Transverse colon (tissue), 4 donors: ENCODE data around the gene ABCA6. TPM values are rescaled to one million over a fixed set of nuclear protein-coding genes. Genes with fewer than 3 reads are reported as not detected.

Source experiments
- DNase-seq: peaks from one replicate; pipeline ENCODE4 v3.0.0-alpha.2; 2019
- H3K27ac ChIP-seq, 4 donors: fragments of 200-600 bp; sonication (generic); 2 replicates each; pipeline ENCODE4 v1.5.1; 2016 to 2018; ENCODE audit warnings: inconsistent platforms in 4 of 4
- H3K27me3 ChIP-seq: fragments of 200-600 bp; sonication (generic); 2 replicates; pipeline ENCODE4 v1.5.1; 2017; ENCODE audit warnings: inconsistent platforms
- H3K36me3 ChIP-seq, 4 donors: fragments of 200-600 bp; sonication (generic); 2 replicates each; pipeline ENCODE4 v1.5.1; 2017 to 2019; ENCODE audit warnings: inconsistent platforms in 4 of 4
- H3K4me1 ChIP-seq, 4 donors: fragments of 200-600 bp; sonication (generic); 2 replicates each; pipeline ENCODE4 v1.5.1; 2017 to 2020; ENCODE audit warnings: inconsistent platforms in 4 of 4
- H3K4me3 ChIP-seq, 4 donors: fragments of 200-600 bp; sonication (generic); 1 replicate in 1 of 4; 2 replicates in 3 of 4; pipeline versions ENCODE4 v1.5.1 to v1.6.1; 2017 to 2019; ENCODE audit warnings: inconsistent platforms in 4 of 4
- H3K9me3 ChIP-seq, 2 donors: fragments of 200-600 bp; sonication (generic); 2 replicates each; pipeline ENCODE4 v1.5.1; 2017 to 2019; ENCODE audit warnings: inconsistent platforms in 2 of 2
- CTCF ChIP-seq, 5 experiments: fragments of 200-600 bp in 3 of 5; fragments of 450-650 bp in 2 of 5; sonication (generic) in 3 of 5; IDR thresholded peaks; 1 replicate in 2 of 5; 2 replicates in 3 of 5; pipeline ENCODE4 v1.5.1; 2016 to 2017; ENCODE audit warnings: antibody characterized with exemption in 5 of 5, inconsistent platforms in 3 of 5, mild to moderate bottlenecking in 2 of 5, moderate library complexity in 1 of 5
- EP300 ChIP-seq: sonication (generic); formaldehyde crosslinking; IDR thresholded peaks from one replicate; pipeline ENCODE4 v1.6.1; 2017; ENCODE audit warnings: antibody characterized with exemption, low read depth
- POLR2A ChIP-seq: fragments of 450-650 bp; IDR thresholded peaks from one replicate; pipeline ENCODE4 v1.6.1; 2016; ENCODE audit warnings: antibody characterized with exemption, mild to moderate bottlenecking, moderate library complexity
- POLR2AphosphoS5 ChIP-seq, 3 donors: sonication (generic); formaldehyde crosslinking; IDR thresholded peaks; one replicate each; pipeline ENCODE4 v1.6.1; 2016; ENCODE audit warnings: antibody characterized with exemption in 3 of 3
- WGBS, 2 donors: methylation state at CpG; one replicate each; pipeline ENCODE4 v1.1.5; 2018; ENCODE audit warnings: low coverage in 1 of 2; 5-methylcytosine and 5-hydroxymethylcytosine counted together
- in situ Hi-C, 4 donors: fragments of 200-750 bp; cut with MboI; loops; one replicate each; pipeline versions ENCODE4 v1.15.0 to v1.15.1; 2017; ENCODE audit warnings: low sequenced_read_pairs in 3 of 4, low pct_ligation_motif_present in 1 of 4, low pct_unique_long_range_greater_than_20kb in 1 of 4
- intact Hi-C: fragments of 100-400 bp; cut with DNase I; formaldehyde crosslinking; loops from one replicate; pipeline ENCODE4 v1.15.1; 2023; ENCODE audit warnings: low total_unique reads
- total RNA-seq, 4 donors: library from RNA; depleted of rRNA; stranded (reverse); fragments of >200 nt; gene quantifications; one replicate each; pipeline ENCODE4 v1.1.0, GENCODE V29; 2016

Gene ABCA6
- total RNA-seq, 4 donors from 2014 or later: 13.5 to 51.6 (median 27.0) TPM

- intact Hi-C loops (no loop called here), in situ Hi-C loops (no loop called here)
- Histone ChIP-seq H3K9me3 (no peaks in the 10 kb centered on the region), H3K4me1 (peaks cover 0 to 14% (median 0%) of the 10 kb centered on the region in 4 donors), H3K36me3 (no peaks in the 10 kb centered on the region), H3K27me3 (no peaks in the 10 kb centered on the region), H3K4me3 (no peak overlapping the region), H3K27ac (no peak overlapping the region)
- WGBS, 2 donors: 80 to 82% methylated on average over 3 of the region's 3 CpGs
- no peak for DNase-seq
- TF ChIP-seq EP300 (no peak), POLR2A (no peak), CTCF (IDR thresholded peaks at IDR 0.05) (no peak), POLR2AphosphoS5 (IDR thresholded peaks at IDR 0.05) (no peak)
Observed at GRCh38 chr17:69056179-69056823, 85.4 kb downstream of the ABCA6 start.

GRCh38 chr17:69055334-69055733 is 86.4 kb downstream of the ABCA6 start:
- no peak overlapping the region for H3K27ac ChIP-seq
- intact Hi-C loops: no loop called here
- TF ChIP-seq EP300 (no peak), POLR2A (no peak), POLR2AphosphoS5 (IDR thresholded peaks at IDR 0.05) (no peak), CTCF (IDR thresholded peaks at IDR 0.05) (no peak)
- no peaks in the 10 kb centered on the region for H3K9me3 ChIP-seq
- in situ Hi-C loops: no loop called here
- no peak overlapping the region for H3K4me3 ChIP-seq
- peaks cover 0 to 12% (median 0%) of the 10 kb centered on the region in 4 donors for H3K4me1 ChIP-seq
- no peaks in the 10 kb centered on the region for H3K27me3 ChIP-seq
- no peak for DNase-seq
- H3K36me3 ChIP-seq: no peaks in the 10 kb centered on the region
- WGBS, 2 donors: 74 to 80% methylated on average over 2 of the region's 2 CpGs

- peak overlapping the region in 1 of 4 donors; percentile 13 for H3K27ac ChIP-seq
Observed at GRCh38 chr17:69050999-69051775, 90.5 kb downstream of the ABCA6 start.

GRCh38 chr17:69048634-69049033 is 93.1 kb downstream of the ABCA6 start:
- Histone ChIP-seq H3K4me3 (no peak overlapping the region), H3K27me3 (no peaks in the 10 kb centered on the region), H3K4me1 (peaks cover 0 to 24% (median 12%) of the 10 kb centered on the region in 4 donors), H3K27ac (peak overlapping the region; percentile 70 to 87 (median 82)), H3K36me3 (no peaks in the 10 kb centered on the region), H3K9me3 (no peaks in the 10 kb centered on the region)
- WGBS, 2 donors: 76 to 78% methylated on average over 2 of the region's 2 CpGs
- in situ Hi-C loops: no loop called here
- TF ChIP-seq POLR2A (no peak), EP300 (no peak), POLR2AphosphoS5 (IDR thresholded peaks at IDR 0.05) (no peak), CTCF (IDR thresholded peaks at IDR 0.05) (no peak)
- intact Hi-C loops: no loop called here
- no peak for DNase-seq

More at GRCh38 chr17:69050999-69051775, 90.5 kb downstream of the ABCA6 start:
- DNase-seq: no peak
- intact Hi-C loops: no loop called here
- Histone ChIP-seq H3K4me3 (no peak overlapping the region), H3K27me3 (no peaks in the 10 kb centered on the region), H3K9me3 (no peaks in the 10 kb centered on the region), H3K4me1 (peaks cover 0 to 23% (median 11%) of the 10 kb centered on the region in 4 donors), H3K36me3 (no peaks in the 10 kb centered on the region)
- WGBS, 2 donors: 75 to 77% methylated on average over 5 of the region's 5 CpGs
- in situ Hi-C loops: no loop called here
- no peak for TF ChIP-seq EP300
- peak in 2 of 3 donors; percentile 8 to 18 for TF ChIP-seq POLR2AphosphoS5 (IDR thresholded peaks at IDR 0.05)
